Vagina (tissue), 2 donors: ENCODE measurements around the gene AGBL1. TPM values are rescaled to one million over a fixed set of nuclear protein-coding genes. Genes with fewer than 3 reads are reported as not detected.

Source experiments
- DNase-seq, 2 donors: peaks; one replicate each; pipeline ENCODE4 v3.0.0-alpha.2; 2017; ENCODE audit errors: extremely low spot score in 2 of 2
- H3K27ac ChIP-seq: fragments of 200-600 bp; sonication (generic); one replicate; pipeline ENCODE4 v1.5.1; 2019
- H3K27me3 ChIP-seq: fragments of 200-600 bp; sonication (generic); one replicate; pipeline ENCODE4 v1.5.1; 2019
- H3K36me3 ChIP-seq, 2 donors: fragments of 200-600 bp; sonication (generic); one replicate each; pipeline ENCODE4 v1.5.1; 2017 to 2019
- H3K4me1 ChIP-seq: fragments of 200-600 bp; sonication (generic); one replicate; pipeline ENCODE4 v1.5.1; 2019
- H3K4me3 ChIP-seq, 2 donors: fragments of 200-600 bp; sonication (generic); 1 replicate in 1 of 2; 2 replicates in 1 of 2; pipeline ENCODE4 v1.5.1; 2016 to 2019
- H3K9me3 ChIP-seq: fragments of 200-600 bp; sonication (generic); one replicate; pipeline ENCODE4 v1.5.1; 2019
- CTCF ChIP-seq, 3 experiments: fragments of 450-650 bp in 2 of 3; fragments of 200-600 bp in 1 of 3; sonication (generic) in 1 of 3; IDR thresholded peaks; one replicate each; pipeline ENCODE4 v1.5.1; 2017 to 2019; ENCODE audit warnings: antibody characterized with exemption in 3 of 3, mild to moderate bottlenecking in 2 of 3, moderate library complexity in 2 of 3
- POLR2A ChIP-seq, 2 donors: fragments of 450-650 bp; IDR thresholded peaks; one replicate each; pipeline ENCODE4 v1.6.1; 2017; ENCODE audit warnings: antibody characterized with exemption in 2 of 2, mild to moderate bottlenecking in 2 of 2, moderate library complexity in 2 of 2
- POLR2AphosphoS5 ChIP-seq, 2 donors: sonication (generic); formaldehyde crosslinking; IDR thresholded peaks; one replicate each; pipeline ENCODE4 v1.9.0; 2017; ENCODE audit warnings: antibody characterized with exemption in 2 of 2, mild to moderate bottlenecking in 2 of 2, low read depth in 1 of 2; ENCODE audit not compliant: insufficient read depth in 1 of 2
- intact Hi-C: fragments of 100-400 bp; cut with DNase I; formaldehyde crosslinking; loops from one replicate; pipeline ENCODE4 v1.15.1; 2023
- total RNA-seq: library from RNA; depleted of rRNA; stranded (reverse); fragments of >200 nt; gene quantifications from one replicate; pipeline ENCODE4 v1.2.3, GENCODE V29; 2016

AGBL1 gene
- total RNA-seq, 1 donor from 2014 or later, result not detected

GRCh38 chr15:86762874-86763273 is 683.2 kb downstream of the AGBL1 start:
- H3K9me3 ChIP-seq, result no peaks in the 10 kb centered on the region
- no peaks in the 10 kb centered on the region for H3K4me1 ChIP-seq
- no peak overlapping the region for H3K27ac ChIP-seq
- no peak for TF ChIP-seq CTCF (IDR thresholded peaks at IDR 0.05)
- no peak for TF ChIP-seq POLR2A (IDR thresholded peaks at IDR 0.05)
- TF ChIP-seq POLR2AphosphoS5 (IDR thresholded peaks at IDR 0.05; ENCODE audit: insufficient read depth in 1 of 2, low read depth in 1 of 2), result no peak
- intact Hi-C loops, result no loop called here
- no peak for DNase-seq
- H3K27me3 ChIP-seq, result no peaks in the 10 kb centered on the region
- H3K36me3 ChIP-seq, result no peaks in the 10 kb centered on the region
- H3K4me3 ChIP-seq, result no peak overlapping the region

- intact Hi-C loops, result no loop called here
- H3K36me3 ChIP-seq, result no peaks in the 10 kb centered on the region
- no peak overlapping the region for H3K4me3 ChIP-seq
- TF ChIP-seq POLR2AphosphoS5 (IDR thresholded peaks at IDR 0.05; ENCODE audit: insufficient read depth in 1 of 2, low read depth in 1 of 2) (no peak), CTCF (IDR thresholded peaks at IDR 0.05) (no peak), POLR2A (IDR thresholded peaks at IDR 0.05) (no peak)
- no peaks in the 10 kb centered on the region for H3K9me3 ChIP-seq
- no peak overlapping the region for H3K27ac ChIP-seq
- H3K4me1 ChIP-seq, result no peaks in the 10 kb centered on the region
- no peak for DNase-seq
- H3K27me3 ChIP-seq, result no peaks in the 10 kb centered on the region
Measured at GRCh38 chr15:86764021-86764420, 684.4 kb downstream of the AGBL1 start.

DNA sequence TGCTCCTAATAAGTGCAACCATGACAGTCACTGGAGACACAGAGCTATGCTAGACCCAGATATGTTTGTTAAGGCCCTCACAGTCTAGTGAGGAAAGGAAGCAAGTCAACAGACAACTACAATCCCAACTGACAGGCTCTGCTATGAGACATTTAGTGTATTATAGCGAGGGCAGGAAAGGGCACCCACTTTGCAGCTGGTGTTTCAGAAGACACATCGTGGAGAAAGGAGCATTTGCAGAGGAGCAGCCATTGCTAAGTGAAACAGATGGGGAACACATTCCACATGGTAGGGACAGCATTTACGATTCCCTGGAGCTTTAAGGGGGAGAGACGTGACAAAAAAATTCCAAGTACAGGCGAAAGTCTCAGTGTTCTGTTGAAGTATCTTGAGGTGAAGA is 685.6 kb downstream of the AGBL1 start:
- intact Hi-C loops, result no loop called here
- TF ChIP-seq CTCF (IDR thresholded peaks at IDR 0.05) (no peak), POLR2A (IDR thresholded peaks at IDR 0.05) (no peak), POLR2AphosphoS5 (IDR thresholded peaks at IDR 0.05; ENCODE audit: insufficient read depth in 1 of 2, low read depth in 1 of 2) (no peak)
- Histone ChIP-seq H3K27ac (no peak overlapping the region), H3K4me3 (no peak overlapping the region), H3K4me1 (no peaks in the 10 kb centered on the region), H3K27me3 (no peaks in the 10 kb centered on the region), H3K36me3 (no peaks in the 10 kb centered on the region), H3K9me3 (no peaks in the 10 kb centered on the region)
- DNase-seq, result no peak

DNA sequence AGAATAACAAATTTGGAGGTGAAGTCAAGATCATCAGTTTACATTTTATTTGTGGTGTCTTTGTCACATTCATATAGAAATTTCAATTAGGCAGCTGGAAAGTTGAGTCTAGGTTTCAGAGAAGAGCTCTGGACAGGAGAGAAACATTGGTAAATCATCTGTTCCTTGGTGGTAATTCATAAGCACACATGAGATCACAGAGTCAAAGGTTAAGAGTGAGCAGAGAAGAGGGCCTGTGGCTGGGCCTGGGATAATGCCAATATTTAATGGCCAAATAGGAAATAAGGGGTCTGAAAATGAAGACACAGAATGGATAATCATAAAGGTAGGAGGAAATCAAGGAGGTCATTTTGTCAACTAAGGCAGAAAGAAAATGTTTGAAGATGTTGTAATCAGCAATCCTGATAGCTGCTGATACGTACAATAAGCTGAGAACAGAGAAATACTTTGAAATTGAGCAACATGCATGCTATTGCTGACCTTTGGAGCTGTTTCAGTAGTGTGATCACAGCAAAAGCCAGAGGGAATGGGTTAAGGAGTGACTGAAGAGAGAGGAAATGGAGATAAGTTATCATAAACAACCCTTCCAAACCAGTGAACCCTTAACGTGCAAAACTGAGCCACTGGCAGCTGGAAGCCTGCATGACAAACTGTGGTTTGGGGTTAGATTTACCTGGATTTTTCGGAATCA is 692.8 kb downstream of the AGBL1 start:
- Histone ChIP-seq H3K27me3 (no peaks in the 10 kb centered on the region), H3K36me3 (no peaks in the 10 kb centered on the region), H3K4me1 (no peaks in the 10 kb centered on the region), H3K27ac (no peak overlapping the region), H3K4me3 (no peak overlapping the region), H3K9me3 (no peaks in the 10 kb centered on the region)
- DNase-seq, result no peak
- TF ChIP-seq CTCF (IDR thresholded peaks at IDR 0.05), result no peak
- no peak for TF ChIP-seq POLR2AphosphoS5 (IDR thresholded peaks at IDR 0.05; ENCODE audit: insufficient read depth in 1 of 2, low read depth in 1 of 2)
- TF ChIP-seq POLR2A (IDR thresholded peaks at IDR 0.05), result no peak
- intact Hi-C loops, result no loop called here

DNA sequence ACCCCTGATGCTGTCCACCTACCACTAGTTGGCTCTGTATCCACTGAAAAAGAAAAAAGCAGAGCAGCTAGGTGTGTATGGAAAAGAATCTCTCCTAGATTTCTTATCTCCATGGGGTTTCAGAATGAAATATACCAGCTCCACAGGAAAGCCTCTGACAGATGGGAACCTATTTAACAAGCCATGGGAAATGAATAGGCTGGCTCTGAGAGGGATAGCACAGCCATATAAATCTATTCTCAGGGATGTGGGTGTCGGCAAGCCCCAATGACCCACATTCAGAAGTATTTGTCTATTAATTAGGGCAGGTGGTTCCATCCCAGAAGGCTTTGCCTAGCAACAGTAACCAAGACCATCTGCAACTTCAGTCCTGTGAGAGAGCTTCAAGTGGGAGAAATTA is 694.1 kb downstream of the AGBL1 start:
- Histone ChIP-seq H3K36me3 (no peaks in the 10 kb centered on the region), H3K27ac (no peak overlapping the region), H3K4me3 (no peak overlapping the region), H3K27me3 (no peaks in the 10 kb centered on the region), H3K4me1 (no peaks in the 10 kb centered on the region), H3K9me3 (no peaks in the 10 kb centered on the region)
- intact Hi-C loops, result no loop called here
- TF ChIP-seq POLR2A (IDR thresholded peaks at IDR 0.05), result no peak
- TF ChIP-seq POLR2AphosphoS5 (IDR thresholded peaks at IDR 0.05; ENCODE audit: insufficient read depth in 1 of 2, low read depth in 1 of 2), result no peak
- no peak for TF ChIP-seq CTCF (IDR thresholded peaks at IDR 0.05)
- DNase-seq, result no peak
